T-cell (primary cell): ENCODE measurements around the gene TCERG1. TPM values are rescaled to one million over a fixed set of nuclear protein-coding genes. Genes with fewer than 3 reads are reported as not detected.

ENCODE experiments used
- ATAC-seq, 4 experiments: fragments of 200-7000 bp in 3 of 4; fragments of 150-1000 bp in 1 of 4; cut with Tn5 transposase; replicated peaks in 1 of 4; 1 replicate in 3 of 4; 2 replicates in 1 of 4; pipeline ENCODE4 v1.10.0; 2021; ENCODE audit warnings: moderate library complexity in 3 of 4, mild to moderate bottlenecking in 2 of 4, moderate number of reproducible peaks in 1 of 4
- CTCF ChIA-PET, 2 donors: fragments of 300-600 bp; sonication (Branson Sonifier 250); formaldehyde crosslinking; loops; one replicate each; lab custom pipeline; 2022; ENCODE audit warnings: antibody characterized with exemption in 2 of 2; lab: Charles Lee
- POLR2A ChIA-PET, 2 donors: fragments of 300-600 bp; sonication (Branson Sonifier 250); formaldehyde crosslinking; loops; one replicate each; lab custom pipeline; 2022; ENCODE audit warnings: antibody characterized with exemption in 2 of 2; lab: Charles Lee
- DNase-seq, 35 experiments: peaks; one replicate each; pipeline versions ENCODE4 v3.0.0 to v3.0.0-alpha.2; 2013 to 2023
- H3K27ac ChIP-seq: one replicate; pipeline ENCODE4 v1.5.1; 2013; ENCODE audit warnings: low read length
- H3K27me3 ChIP-seq, 2 experiments: replicated peaks in 1 of 2; 1 replicate in 1 of 2; 2 replicates in 1 of 2; pipeline versions ENCODE4 v1.6.1 to v1.7.0; 2013; ENCODE audit warnings: low read length in 1 of 2, mixed read lengths in 1 of 2; ENCODE audit not compliant: control insufficient read depth in 2 of 2, insufficient read depth in 2 of 2; ENCODE audit errors: extremely low read depth in 1 of 2
- H3K36me3 ChIP-seq, 2 donors: 1 replicate in 1 of 2; 2 replicates in 1 of 2; pipeline versions ENCODE4 v1.6.1 to v1.7.0; 2013; ENCODE audit warnings: low read length in 1 of 2; ENCODE audit not compliant: control insufficient read depth in 2 of 2, insufficient read depth in 1 of 2; ENCODE audit errors: extremely low read depth in 1 of 2
- H3K4me1 ChIP-seq, 2 experiments: 1 replicate in 1 of 2; 2 replicates in 1 of 2; pipeline versions ENCODE4 v1.6.1 to v1.7.0; 2013; ENCODE audit warnings: low read length in 2 of 2, mixed read lengths in 1 of 2; ENCODE audit not compliant: insufficient read depth in 2 of 2, control insufficient read depth in 1 of 2; ENCODE audit errors: extremely low read depth in 1 of 2
- H3K4me3 ChIP-seq, 2 donors: 1 replicate in 1 of 2; 2 replicates in 1 of 2; pipeline versions ENCODE4 v1.5.1 to v1.7.0; 2013; ENCODE audit warnings: mild to moderate bottlenecking in 2 of 2, low read length in 1 of 2, moderate library complexity in 1 of 2; ENCODE audit not compliant: control insufficient read depth in 1 of 2; ENCODE audit errors: extremely low read depth in 1 of 2
- H3K9me3 ChIP-seq: 2 replicates; pipeline ENCODE4 v1.7.0; 2013
- H3K27ac Mint-ChIP-seq, 2 donors: one replicate each; pipeline ENCODE4 v1.8.0; 2020 to 2021; ENCODE audit warnings: mild to moderate bottlenecking in 2 of 2, mixed read lengths in 2 of 2
- H3K27me3 Mint-ChIP-seq, 2 donors: one replicate each; pipeline ENCODE4 v1.8.0; 2021 to 2022; ENCODE audit warnings: mixed read lengths in 2 of 2
- H3K36me3 Mint-ChIP-seq: one replicate; pipeline ENCODE4 v1.8.0; 2021; ENCODE audit warnings: mixed read lengths
- H3K4me1 Mint-ChIP-seq, 3 donors: one replicate each; pipeline ENCODE4 v1.8.0; 2020 to 2022; ENCODE audit warnings: mixed read lengths in 3 of 3, mild to moderate bottlenecking in 1 of 3
- H3K4me3 Mint-ChIP-seq, 3 donors: one replicate each; pipeline ENCODE4 v1.8.0; 2020 to 2022; ENCODE audit warnings: mild to moderate bottlenecking in 3 of 3, mixed read lengths in 3 of 3, moderate library complexity in 3 of 3
- H3K9me3 Mint-ChIP-seq, 3 donors: one replicate each; pipeline ENCODE4 v1.8.0; 2020 to 2022; ENCODE audit warnings: mixed read lengths in 3 of 3
- WGBS: methylation state at CpG from one replicate; pipeline ENCODE4 v1.1.5; 2013; ENCODE audit warnings: missing lambda C conversion rate; ENCODE audit not compliant: insufficient coverage; 5-methylcytosine and 5-hydroxymethylcytosine counted together
- total RNA-seq, 35 experiments: library from RNA in 6 of 35; stranded (reverse) in 6 of 35; fragments of 120-200 nt in 1 of 35; gene quantifications; one replicate each; pipeline versions ENCODE4 v1.2.1 to v1.2.4 and lab custom pipeline; 2013 to 2026

TCERG1 gene
- total RNA-seq, 5 donors from 2014 or later (not counting 1 experiment from before 2014, with no cell fraction given) = 67.4 to 113 (median 75.1) TPM

DNA sequence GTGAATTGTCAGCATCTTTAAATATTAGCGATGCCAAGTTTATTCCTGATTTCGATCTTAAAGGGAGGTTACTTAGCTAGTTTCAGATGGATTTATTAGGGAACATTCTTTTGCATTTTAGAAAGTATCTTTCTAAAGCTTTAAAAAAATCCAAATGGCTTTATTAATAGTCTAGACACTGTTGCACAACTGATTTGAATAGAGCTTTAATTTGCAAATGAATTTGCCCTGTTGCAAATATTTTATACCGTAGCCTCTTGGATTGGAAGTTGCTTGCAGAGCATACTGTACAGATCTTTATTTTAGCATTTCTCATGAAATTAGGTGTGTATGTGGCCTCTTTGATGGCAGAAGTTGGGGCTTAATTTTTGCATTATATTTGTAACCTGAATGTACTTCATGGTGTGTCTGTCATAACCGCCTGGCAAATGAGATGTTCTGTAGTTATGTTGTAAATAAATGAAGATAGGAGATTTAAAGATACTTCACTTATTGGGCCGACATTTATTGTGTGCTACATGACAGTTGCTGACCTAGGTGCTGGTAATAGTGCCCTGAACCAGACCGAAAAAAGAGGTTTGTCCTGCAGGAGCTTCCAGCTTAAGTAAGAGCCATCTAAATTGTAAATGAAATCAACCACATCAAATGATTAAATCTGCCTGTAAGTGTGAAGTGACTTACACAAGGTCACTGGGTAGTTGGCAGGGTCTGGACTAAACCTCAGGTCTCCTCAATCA lies 1.8 kb downstream of the TCERG1 start:
- H3K36me3 Mint-ChIP-seq = no peaks in the 10 kb centered on the region
- H3K27me3 ChIP-seq = no peaks in the 10 kb centered on the region
- H3K27ac Mint-ChIP-seq = peak overlapping the region in 1 of 2 donors; percentile 39
- no peaks in the 10 kb centered on the region for H3K27me3 Mint-ChIP-seq
- WGBS = 75% methylated on average over 1 of the region's 6 CpGs
- peak overlapping the region; percentile 96 to 100 (median 99) for H3K4me3 Mint-ChIP-seq
- no peaks in the 10 kb centered on the region for H3K36me3 ChIP-seq
- H3K9me3 ChIP-seq = no peaks in the 10 kb centered on the region
- no peak for DNase-seq
- CTCF ChIA-PET = no interaction called here
- H3K4me1 ChIP-seq = peaks cover 17 to 19% of the 10 kb centered on the region in 2 experiments
- ATAC-seq = no peak
- peaks cover 54 to 58% (median 55%) of the 10 kb centered on the region in 3 donors for H3K4me1 Mint-ChIP-seq
- no peaks in the 10 kb centered on the region for H3K9me3 Mint-ChIP-seq
- POLR2A ChIA-PET = interaction anchor here in 1 of 2 donors (0.5 kb wide), 1 partner anchor 158 kb away, joined by 11 read pairs; no protein-coding TSS in a partner anchor
- no peak overlapping the region for H3K27ac ChIP-seq
- no peak overlapping the region for H3K4me3 ChIP-seq

GRCh38 chr5:146450002-146450401 lies 2.9 kb downstream of the TCERG1 start:
- H3K4me1 ChIP-seq = peaks cover 17 to 19% of the 10 kb centered on the region in 2 experiments
- no peaks in the 10 kb centered on the region for H3K9me3 ChIP-seq
- ChIA-PET POLR2A (interaction anchor here in 1 of 2 donors (0.5 kb wide), 2 partner anchors 37 to 161 kb away, joined by 3 to 6 read pairs; no protein-coding TSS in a partner anchor), CTCF (interaction anchor here in 1 of 2 donors (1.3 kb wide), 1 partner anchor 17 kb away, joined by 4 read pairs; no protein-coding TSS in a partner anchor)
- no peaks in the 10 kb centered on the region for H3K27me3 Mint-ChIP-seq
- H3K27ac ChIP-seq = no peak overlapping the region
- H3K27me3 ChIP-seq = no peaks in the 10 kb centered on the region
- 60% methylated on average over 1 of the region's 3 CpGs for WGBS
- no peak overlapping the region for H3K4me3 ChIP-seq
- no peaks in the 10 kb centered on the region for H3K36me3 Mint-ChIP-seq
- DNase-seq (no peak), ATAC-seq (no peak)
- peak overlapping the region in 1 of 3 donors; percentile 100 for H3K4me3 Mint-ChIP-seq
- peaks cover 2 to 4% of the 10 kb centered on the region in 2 donors for H3K36me3 ChIP-seq
- peaks cover 63 to 65% (median 63%) of the 10 kb centered on the region in 3 donors for H3K4me1 Mint-ChIP-seq
- H3K9me3 Mint-ChIP-seq = no peaks in the 10 kb centered on the region
- no peak overlapping the region for H3K27ac Mint-ChIP-seq

- POLR2A ChIA-PET = no interaction called here
- Mint-ChIP-seq H3K27ac (no peak overlapping the region), H3K4me3 (no peak overlapping the region), H3K4me1 (peaks cover 65 to 73% (median 70%) of the 10 kb centered on the region in 3 donors), H3K27me3 (no peaks in the 10 kb centered on the region), H3K9me3 (no peaks in the 10 kb centered on the region), H3K36me3 (peaks cover 12% of the 10 kb centered on the region)
- Histone ChIP-seq H3K4me1 (peaks cover 17 to 19% of the 10 kb centered on the region in 2 experiments), H3K4me3 (no peak overlapping the region), H3K27ac (no peak overlapping the region), H3K27me3 (no peaks in the 10 kb centered on the region), H3K36me3 (peaks cover 5 to 16% of the 10 kb centered on the region in 2 donors), H3K9me3 (no peaks in the 10 kb centered on the region)
- CTCF ChIA-PET = no interaction called here
- no CpG with 5 or more reads among the region's 6 CpGs for WGBS
- DNase-seq = no peak
- no peak for ATAC-seq
These were observed 4.3 kb downstream of the TCERG1 start for GRCh38 chr5:146451411-146451810.

- Mint-ChIP-seq H3K4me1 (peaks cover 33 to 42% (median 35%) of the 10 kb centered on the region in 3 donors), H3K36me3 (peaks cover 42% of the 10 kb centered on the region), H3K27ac (no peak overlapping the region), H3K4me3 (no peak overlapping the region), H3K9me3 (no peaks in the 10 kb centered on the region), H3K27me3 (no peaks in the 10 kb centered on the region)
- no peaks in the 10 kb centered on the region for H3K27me3 ChIP-seq
- no peak overlapping the region for H3K4me3 ChIP-seq
- DNase-seq (no peak), ATAC-seq (no peak)
- H3K4me1 ChIP-seq = peaks cover 0 to 3% of the 10 kb centered on the region in 2 experiments
- H3K36me3 ChIP-seq = peaks cover 5 to 72% of the 10 kb centered on the region in 2 donors
- 92% methylated on average over 2 of the region's 2 CpGs for WGBS
- CTCF ChIA-PET = interaction anchor here in 1 of 2 donors (1.3 kb wide), 1 partner anchor 11 kb away, joined by 3 read pairs; no protein-coding TSS in a partner anchor
- no peaks in the 10 kb centered on the region for H3K9me3 ChIP-seq
- no peak overlapping the region for H3K27ac ChIP-seq
- POLR2A ChIA-PET = no interaction called here
These were observed 10.3 kb downstream of the TCERG1 start for GRCh38 chr5:146457431-146457830.

DNA sequence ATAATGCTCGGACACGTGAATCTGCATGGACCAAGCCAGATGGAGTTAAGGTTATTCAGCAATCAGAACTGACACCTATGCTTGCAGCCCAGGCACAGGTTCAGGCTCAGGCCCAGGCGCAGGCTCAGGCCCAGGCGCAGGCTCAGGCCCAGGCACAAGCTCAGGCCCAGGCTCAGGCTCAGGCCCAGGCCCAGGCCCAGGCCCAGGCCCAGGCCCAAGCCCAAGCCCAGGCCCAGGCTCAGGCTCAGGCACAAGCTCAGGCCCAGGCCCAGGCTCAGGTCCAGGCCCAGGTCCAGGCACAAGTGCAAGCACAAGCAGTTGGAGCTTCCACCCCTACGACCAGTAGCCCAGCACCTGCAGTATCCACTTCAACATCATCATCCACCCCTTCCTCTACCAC lies 11.8 kb downstream of the TCERG1 start:
- no peaks in the 10 kb centered on the region for H3K9me3 Mint-ChIP-seq
- WGBS = 99% methylated on average over 5 of the region's 5 CpGs
- ATAC-seq (no peak), DNase-seq (no peak)
- peaks cover 26 to 43% (median 29%) of the 10 kb centered on the region in 3 donors for H3K4me1 Mint-ChIP-seq
- ChIA-PET CTCF (no interaction called here), POLR2A (no interaction called here)
- Histone ChIP-seq H3K9me3 (no peaks in the 10 kb centered on the region), H3K36me3 (peaks cover 5 to 86% of the 10 kb centered on the region in 2 donors), H3K4me3 (no peak overlapping the region), H3K27ac (no peak overlapping the region), H3K4me1 (no peaks in the 10 kb centered on the region), H3K27me3 (no peaks in the 10 kb centered on the region)
- H3K27ac Mint-ChIP-seq = no peak overlapping the region
- peaks cover 56% of the 10 kb centered on the region for H3K36me3 Mint-ChIP-seq
- no peak overlapping the region for H3K4me3 Mint-ChIP-seq
- H3K27me3 Mint-ChIP-seq = no peaks in the 10 kb centered on the region

- CTCF ChIA-PET = interaction anchor here in 1 of 2 donors (0.6 kb wide), 1 partner anchor 1998 kb away, joined by 3 read pairs; no protein-coding TSS in a partner anchor
- Mint-ChIP-seq H3K27ac (no peak overlapping the region), H3K4me3 (no peak overlapping the region), H3K9me3 (no peaks in the 10 kb centered on the region), H3K36me3 (peaks cover 64% of the 10 kb centered on the region), H3K27me3 (no peaks in the 10 kb centered on the region), H3K4me1 (peaks cover 21 to 45% (median 24%) of the 10 kb centered on the region in 3 donors)
- no CpG with 5 or more reads among the region's 1 CpG for WGBS
- Histone ChIP-seq H3K9me3 (no peaks in the 10 kb centered on the region), H3K4me1 (no peaks in the 10 kb centered on the region), H3K36me3 (peaks cover 0 to 83% of the 10 kb centered on the region in 2 donors), H3K4me3 (no peak overlapping the region), H3K27ac (no peak overlapping the region), H3K27me3 (no peaks in the 10 kb centered on the region)
- POLR2A ChIA-PET = no interaction called here
- DNase-seq = no peak
- ATAC-seq = no peak
These were observed 14.2 kb downstream of the TCERG1 start for GRCh38 chr5:146461319-146461718.
